Prostate gland (tissue), 2 donors: ENCODE results near the gene EVI5. TPM values are rescaled to one million over a fixed set of nuclear protein-coding genes. Genes with fewer than 3 reads are reported as not detected.

Experiments
- DNase-seq: peaks from one replicate; pipeline ENCODE4 v3.0.0-alpha.2; 2019; ENCODE audit warnings: low spot score
- H3K27ac ChIP-seq, 2 donors: fragments of 200-600 bp; sonication (generic); 2 replicates each; pipeline ENCODE4 v1.5.1; 2017 to 2019
- H3K27me3 ChIP-seq: fragments of 200-600 bp; sonication (generic); replicated peaks from 2 replicates; pipeline ENCODE4 v1.5.1; 2019; ENCODE audit not compliant: insufficient read depth
- H3K36me3 ChIP-seq, 2 donors: fragments of 200-600 bp; sonication (generic); 1 replicate in 1 of 2; 2 replicates in 1 of 2; pipeline versions ENCODE4 v1.5.1 to v1.8.1; 2017 to 2019
- H3K4me1 ChIP-seq: fragments of 200-600 bp; sonication (generic); replicated peaks from 2 replicates; pipeline ENCODE4 v1.5.1; 2019
- H3K4me3 ChIP-seq, 2 donors: fragments of 200-600 bp; sonication (generic); 2 replicates each; pipeline ENCODE4 v1.5.1; 2017 to 2019
- H3K9me3 ChIP-seq: fragments of 200-600 bp; sonication (generic); 2 replicates; pipeline ENCODE4 v1.5.1; 2017
- POLR2A ChIP-seq: fragments of 450-650 bp; IDR thresholded peaks from one replicate; pipeline ENCODE4 v1.6.1; 2016; ENCODE audit warnings: antibody characterized with exemption, mild to moderate bottlenecking
- POLR2AphosphoS5 ChIP-seq: sonication (generic); formaldehyde crosslinking; IDR thresholded peaks from one replicate; pipeline ENCODE4 v1.6.1; 2017; ENCODE audit warnings: antibody characterized with exemption
- WGBS: methylation state at CpG from one replicate; pipeline ENCODE4 v1.1.5; 2018; 5-methylcytosine and 5-hydroxymethylcytosine counted together
- intact Hi-C: fragments of 100-400 bp; cut with DNase I; formaldehyde crosslinking; loops from one replicate; pipeline ENCODE4 v1.14.2; 2022
- total RNA-seq, 2 donors: library from RNA; depleted of rRNA; stranded (reverse); fragments of >200 nt; gene quantifications; one replicate each; pipeline ENCODE4 v1.1.0, GENCODE V29; 2016
- TF ChIP-seq, protein P1 (sequence below), 4 experiments: fragments of 200-600 bp in 2 of 4; fragments of 450-650 bp in 2 of 4; sonication (generic) in 2 of 4; IDR thresholded peaks; 1 replicate in 3 of 4; 2 replicates in 1 of 4; pipeline ENCODE4 v1.5.1; 2016 to 2019; ENCODE audit warnings: antibody characterized with exemption in 4 of 4, mild to moderate bottlenecking in 2 of 4, moderate library complexity in 2 of 4

Gene EVI5
- total RNA-seq, 2 donors from 2014 or later: 22.2 to 38.6 TPM

DNA sequence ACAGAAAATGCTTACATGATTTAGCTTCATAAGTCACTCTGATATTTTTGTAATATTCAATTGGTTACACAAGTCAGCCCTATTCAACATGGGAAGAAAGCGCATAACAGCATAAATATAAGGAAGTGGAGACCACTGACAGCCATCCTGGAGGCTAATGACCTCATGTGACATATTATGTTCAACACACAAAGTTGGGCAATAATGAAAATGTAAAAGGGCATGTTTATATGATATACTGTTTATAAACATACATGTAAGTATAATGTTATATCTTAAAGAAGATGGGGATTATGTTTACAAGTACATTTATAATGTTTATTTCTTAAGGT lies 30.2 kb downstream of the EVI5 start:
- TF ChIP-seq POLR2A (no peak), POLR2AphosphoS5 (no peak)
- TF ChIP-seq, protein P1, sequence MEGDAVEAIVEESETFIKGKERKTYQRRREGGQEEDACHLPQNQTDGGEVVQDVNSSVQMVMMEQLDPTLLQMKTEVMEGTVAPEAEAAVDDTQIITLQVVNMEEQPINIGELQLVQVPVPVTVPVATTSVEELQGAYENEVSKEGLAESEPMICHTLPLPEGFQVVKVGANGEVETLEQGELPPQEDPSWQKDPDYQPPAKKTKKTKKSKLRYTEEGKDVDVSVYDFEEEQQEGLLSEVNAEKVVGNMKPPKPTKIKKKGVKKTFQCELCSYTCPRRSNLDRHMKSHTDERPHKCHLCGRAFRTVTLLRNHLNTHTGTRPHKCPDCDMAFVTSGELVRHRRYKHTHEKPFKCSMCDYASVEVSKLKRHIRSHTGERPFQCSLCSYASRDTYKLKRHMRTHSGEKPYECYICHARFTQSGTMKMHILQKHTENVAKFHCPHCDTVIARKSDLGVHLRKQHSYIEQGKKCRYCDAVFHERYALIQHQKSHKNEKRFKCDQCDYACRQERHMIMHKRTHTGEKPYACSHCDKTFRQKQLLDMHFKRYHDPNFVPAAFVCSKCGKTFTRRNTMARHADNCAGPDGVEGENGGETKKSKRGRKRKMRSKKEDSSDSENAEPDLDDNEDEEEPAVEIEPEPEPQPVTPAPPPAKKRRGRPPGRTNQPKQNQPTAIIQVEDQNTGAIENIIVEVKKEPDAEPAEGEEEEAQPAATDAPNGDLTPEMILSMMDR (IDR thresholded peaks at IDR 0.05): no peak
- no peak for DNase-seq
- intact Hi-C loops: loop anchor here (10.0 kb wide), 1 partner anchor 60 kb away; no protein-coding TSS in a partner anchor
- H3K4me1 ChIP-seq: no peaks in the 10 kb centered on the region
- no peaks in the 10 kb centered on the region for H3K9me3 ChIP-seq
- no peaks in the 10 kb centered on the region for H3K36me3 ChIP-seq
- 96% methylated on average over 1 of the region's 1 CpG for WGBS
- H3K27me3 ChIP-seq: no peaks in the 10 kb centered on the region
- H3K4me3 ChIP-seq: no peak overlapping the region
- H3K27ac ChIP-seq: no peak overlapping the region

DNA sequence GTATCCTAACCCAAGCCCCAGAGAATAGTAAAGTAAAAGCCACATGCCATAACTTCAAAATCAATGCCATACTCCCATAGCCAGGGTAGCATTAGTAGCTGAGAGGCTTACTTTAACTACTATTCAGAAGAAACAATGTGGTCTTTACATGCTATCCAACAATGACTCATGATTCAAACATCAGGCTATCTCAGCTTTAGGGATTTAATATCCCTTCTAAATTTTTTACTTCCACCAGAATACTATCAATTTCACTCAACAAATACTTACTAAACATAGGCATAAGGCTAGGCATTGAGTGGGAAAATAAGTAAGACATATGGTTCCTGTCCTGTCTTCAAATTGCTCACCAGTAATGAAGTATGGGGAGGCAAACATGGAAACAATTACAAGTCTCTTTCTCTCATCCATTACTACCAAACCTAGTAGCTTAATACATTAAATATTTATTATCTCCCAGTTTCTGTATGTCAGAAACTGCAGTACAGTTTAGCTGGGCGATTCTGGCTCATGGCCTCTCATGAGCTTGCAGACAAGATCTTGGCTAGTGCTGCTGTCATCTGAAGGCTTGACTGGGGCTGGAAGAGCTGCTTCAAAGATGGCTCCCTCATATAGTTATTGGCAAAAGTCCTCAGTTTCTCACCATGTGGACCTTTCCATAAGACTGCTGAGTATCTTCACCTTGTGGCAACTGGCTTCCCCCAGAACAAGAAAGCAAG lies 30.7 kb downstream of the EVI5 start:
- 100% methylated on average over 1 of the region's 1 CpG for WGBS

DNA sequence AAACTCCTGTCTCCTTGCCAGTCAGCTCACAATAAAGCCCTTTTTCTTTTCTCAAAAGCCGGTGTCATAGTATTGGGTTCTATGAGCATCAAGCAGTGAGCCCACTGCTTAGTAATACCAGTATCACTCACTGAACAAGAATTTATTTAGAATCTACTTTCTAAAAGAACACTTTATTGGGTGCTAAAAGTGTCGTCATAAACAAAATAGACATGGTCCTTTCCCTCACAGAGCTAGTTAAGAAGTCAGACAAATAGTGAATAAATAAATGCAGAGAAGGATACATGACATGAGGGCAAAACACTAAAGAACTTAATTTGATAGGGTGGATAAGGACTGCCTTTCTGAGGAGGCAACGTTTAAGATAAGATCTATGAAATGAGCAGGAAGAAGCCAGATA lies 32.2 kb downstream of the EVI5 start:
- no peaks in the 10 kb centered on the region for H3K36me3 ChIP-seq
- no peaks in the 10 kb centered on the region for H3K27me3 ChIP-seq
- no peak overlapping the region for H3K4me3 ChIP-seq
- TF ChIP-seq, protein P1 (IDR thresholded peaks at IDR 0.05): no peak
- TF ChIP-seq POLR2AphosphoS5: no peak
- TF ChIP-seq POLR2A: no peak
- intact Hi-C loops: loop anchor here (10.0 kb wide), 1 partner anchor 62 kb away; no protein-coding TSS in a partner anchor
- no peak overlapping the region for H3K27ac ChIP-seq
- no peak for DNase-seq
- WGBS: 27% methylated on average over 3 of the region's 3 CpGs
- H3K4me1 ChIP-seq: no peaks in the 10 kb centered on the region
- no peaks in the 10 kb centered on the region for H3K9me3 ChIP-seq

More for the DNA sequence above, 30.7 kb downstream of the EVI5 start:
- no peak for TF ChIP-seq POLR2A
- no peak for TF ChIP-seq POLR2AphosphoS5
- TF ChIP-seq, protein P1 (IDR thresholded peaks at IDR 0.05): no peak
- Histone ChIP-seq H3K27ac (no peak overlapping the region), H3K9me3 (no peaks in the 10 kb centered on the region), H3K4me1 (no peaks in the 10 kb centered on the region), H3K4me3 (no peak overlapping the region), H3K27me3 (no peaks in the 10 kb centered on the region), H3K36me3 (no peaks in the 10 kb centered on the region)
- intact Hi-C loops: loop anchor here (10.0 kb wide), 1 partner anchor 61 kb away; no protein-coding TSS in a partner anchor
- no peak for DNase-seq

DNA sequence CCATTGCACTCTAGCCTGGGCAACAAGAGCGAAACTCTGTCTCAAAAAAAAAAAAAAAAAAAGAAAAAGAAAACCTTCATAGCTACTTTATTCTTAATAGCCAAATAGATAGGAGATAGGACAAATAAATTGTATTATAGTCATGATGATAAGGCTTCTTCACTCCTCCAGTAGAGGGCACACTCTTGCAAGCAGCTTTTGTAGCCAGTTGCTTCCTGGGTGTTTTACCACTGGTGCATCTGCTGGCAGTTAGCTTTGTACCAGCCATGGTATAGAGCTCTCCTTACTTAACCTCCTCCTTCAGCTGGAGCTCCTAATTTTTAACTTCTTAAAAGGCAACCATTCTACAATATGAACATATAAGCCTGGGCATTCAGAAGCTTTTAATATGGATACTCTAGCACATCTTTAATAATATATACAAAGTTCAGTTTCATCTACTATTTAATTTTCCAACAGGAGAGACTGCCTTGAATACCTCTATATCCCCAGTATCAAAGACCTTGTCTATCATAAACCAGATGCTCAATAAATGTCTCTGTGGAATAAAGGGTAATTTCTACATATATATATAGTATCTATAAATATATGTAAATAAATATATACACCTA lies 35.8 kb downstream of the EVI5 start:
- Histone ChIP-seq H3K4me1 (no peaks in the 10 kb centered on the region), H3K9me3 (no peaks in the 10 kb centered on the region), H3K4me3 (no peak overlapping the region), H3K27ac (no peak overlapping the region), H3K27me3 (no peaks in the 10 kb centered on the region), H3K36me3 (no peaks in the 10 kb centered on the region)
- WGBS: 92% methylated on average over 1 of the region's 1 CpG
- intact Hi-C loops: no loop called here
- peak; percentile 15 for DNase-seq
- TF ChIP-seq POLR2A: no peak
- TF ChIP-seq, protein P1 (IDR thresholded peaks at IDR 0.05): peak in 3 of 4 experiments; percentile 25 to 49 (median 47)
- no peak for TF ChIP-seq POLR2AphosphoS5
